Fibroblast of lung (primary cell): ENCODE results near the gene NANOS3. TPM values are rescaled to one million over a fixed set of nuclear protein-coding genes. Genes with fewer than 3 reads are reported as not detected.

Experiments
- DNase-seq, 2 donors: peaks; one replicate each; pipeline versions ENCODE4 v3.0.0 to v3.0.0-alpha.2; 2010; ENCODE audit warnings: low read depth in 2 of 2
- H2AFZ ChIP-seq: 2 replicates; pipeline ENCODE4 v1.5.1; 2012; ENCODE audit warnings: low read length, control low read depth, inconsistent platforms
- H3K27ac ChIP-seq: 2 replicates; pipeline ENCODE4 v1.5.1; 2011; ENCODE audit warnings: low read length, control low read depth; ENCODE audit not compliant: insufficient read depth
- H3K27me3 ChIP-seq: 2 replicates; pipeline ENCODE4 v1.5.1; 2011; ENCODE audit warnings: mild to moderate bottlenecking, low read length; ENCODE audit not compliant: control insufficient read depth, insufficient read depth
- H3K36me3 ChIP-seq: 2 replicates; pipeline ENCODE4 v1.5.1; 2011; ENCODE audit warnings: low read length; ENCODE audit not compliant: control insufficient read depth, insufficient read depth
- H3K4me1 ChIP-seq: 2 replicates; pipeline ENCODE4 v1.5.1; 2011; ENCODE audit warnings: low read length; ENCODE audit not compliant: control insufficient read depth, insufficient read depth; ENCODE audit errors: extremely low read depth
- H3K4me2 ChIP-seq: 2 replicates; pipeline ENCODE4 v1.5.1; 2011; ENCODE audit warnings: low read length, control low read depth; ENCODE audit not compliant: insufficient read depth; ENCODE audit errors: extremely low read depth
- H3K4me3 ChIP-seq, 4 experiments: fragments of 200-600 bp in 1 of 4; sonication (generic) in 1 of 4; replicated peaks in 1 of 4; 2 replicates each; pipeline ENCODE4 v1.5.1; 2011 to 2016; ENCODE audit warnings: low read length in 4 of 4, low read depth in 3 of 4, mild to moderate bottlenecking in 3 of 4, control low read depth in 2 of 4, inconsistent platforms in 1 of 4, mixed read lengths in 1 of 4; ENCODE audit not compliant: insufficient read depth in 1 of 4; ENCODE audit errors: control extremely low read depth in 1 of 4
- H3K79me2 ChIP-seq: 2 replicates; pipeline ENCODE4 v1.5.1; 2012; ENCODE audit warnings: mild to moderate bottlenecking, low read length, inconsistent platforms; ENCODE audit not compliant: control insufficient read depth, insufficient read depth
- H3K9ac ChIP-seq: 2 replicates; pipeline ENCODE4 v1.5.1; 2011; ENCODE audit warnings: mild to moderate bottlenecking, low read length, control low read depth; ENCODE audit not compliant: insufficient read depth
- H3K9me3 ChIP-seq: 2 replicates; pipeline ENCODE4 v1.5.1; 2012; ENCODE audit warnings: low read depth, low read length; ENCODE audit not compliant: control insufficient read depth, insufficient read depth
- H4K20me1 ChIP-seq: 2 replicates; pipeline ENCODE4 v1.5.1; 2011; ENCODE audit warnings: low read length; ENCODE audit not compliant: control insufficient read depth, insufficient read depth; ENCODE audit errors: extremely low read depth
- EZH2 ChIP-seq: IDR thresholded peaks from 2 replicates; pipeline ENCODE4 v1.5.1; 2012; ENCODE audit warnings: low read length, control low read depth, mild to moderate bottlenecking; ENCODE audit errors: missing control alignments
- polyA plus RNA-seq, 2 donors: library from polyadenylated mRNA; depleted of rRNA in 1 of 2; stranded (reverse) in 1 of 2; unstranded in 1 of 2; fragments of >200 nt; gene quantifications; 2 replicates each; pipeline ENCODE4 v1.2.1, GENCODE V29; 2011 to 2012; ENCODE audit warnings: missing spikeins in 1 of 2
- total RNA-seq: library from RNA; depleted of rRNA; stranded (reverse); fragments of >200 nt; gene quantifications from 2 replicates; pipeline ENCODE4 v1.2.1, GENCODE V29; 2014
- TF ChIP-seq, protein P1 (sequence below), 2 donors: IDR thresholded peaks in 1 of 2; conservative IDR thresholded peaks in 1 of 2; 1 replicate in 1 of 2; 2 replicates in 1 of 2; pipeline ENCODE4 v1.5.1; 2011 to 2012; ENCODE audit warnings: low read length in 2 of 2, control low read depth in 1 of 2, inconsistent platforms in 1 of 2, low read depth in 1 of 2, mild to moderate bottlenecking in 1 of 2

The NANOS3 gene
- total and polyA plus RNA-seq, 2 donors (not counting 1 experiment from before 2014, with no cell fraction given), result not detected

DNA sequence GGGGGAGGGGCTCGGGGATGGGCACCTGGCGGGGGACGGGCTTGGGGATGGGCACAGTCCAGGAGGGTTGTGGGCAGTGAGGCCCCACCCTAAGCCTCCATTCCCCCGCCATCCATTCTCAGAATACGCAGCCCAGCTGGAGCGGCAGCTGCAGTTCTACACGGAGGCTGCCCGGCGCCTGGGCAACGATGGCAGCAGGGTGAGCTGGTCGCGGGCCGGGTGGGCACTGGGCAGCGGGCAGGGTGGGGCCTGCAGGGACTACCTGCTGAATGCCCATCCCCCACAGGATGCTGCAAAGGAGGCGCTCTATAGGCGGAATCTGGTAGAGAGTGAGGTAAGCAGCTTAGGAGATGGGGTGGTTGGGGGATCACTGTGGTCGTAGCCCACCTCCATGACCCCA is 53.0 kb downstream of the NANOS3 start:
- Histone ChIP-seq H3K79me2 (no peaks in the 10 kb centered on the region), H3K27ac (no peak overlapping the region), H3K4me1 (no peaks in the 10 kb centered on the region), H3K9me3 (no peaks in the 10 kb centered on the region), H3K36me3 (peaks cover 8% of the 10 kb centered on the region), H3K4me3 (no peak overlapping the region), H3K4me2 (no peak overlapping the region), H3K27me3 (no peaks in the 10 kb centered on the region), H3K9ac (no peak overlapping the region), H2AFZ (no peak overlapping the region), H4K20me1 (no peaks in the 10 kb centered on the region)
- DNase-seq, result no peak
- TF ChIP-seq, protein P1, sequence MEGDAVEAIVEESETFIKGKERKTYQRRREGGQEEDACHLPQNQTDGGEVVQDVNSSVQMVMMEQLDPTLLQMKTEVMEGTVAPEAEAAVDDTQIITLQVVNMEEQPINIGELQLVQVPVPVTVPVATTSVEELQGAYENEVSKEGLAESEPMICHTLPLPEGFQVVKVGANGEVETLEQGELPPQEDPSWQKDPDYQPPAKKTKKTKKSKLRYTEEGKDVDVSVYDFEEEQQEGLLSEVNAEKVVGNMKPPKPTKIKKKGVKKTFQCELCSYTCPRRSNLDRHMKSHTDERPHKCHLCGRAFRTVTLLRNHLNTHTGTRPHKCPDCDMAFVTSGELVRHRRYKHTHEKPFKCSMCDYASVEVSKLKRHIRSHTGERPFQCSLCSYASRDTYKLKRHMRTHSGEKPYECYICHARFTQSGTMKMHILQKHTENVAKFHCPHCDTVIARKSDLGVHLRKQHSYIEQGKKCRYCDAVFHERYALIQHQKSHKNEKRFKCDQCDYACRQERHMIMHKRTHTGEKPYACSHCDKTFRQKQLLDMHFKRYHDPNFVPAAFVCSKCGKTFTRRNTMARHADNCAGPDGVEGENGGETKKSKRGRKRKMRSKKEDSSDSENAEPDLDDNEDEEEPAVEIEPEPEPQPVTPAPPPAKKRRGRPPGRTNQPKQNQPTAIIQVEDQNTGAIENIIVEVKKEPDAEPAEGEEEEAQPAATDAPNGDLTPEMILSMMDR (conservative IDR thresholded peaks at IDR 0.05 in 1 of 2, IDR thresholded peaks at IDR 0.05 in 1 of 2; ENCODE audit: low read depth in 1 of 2, low read length in 2 of 2), result no peak
- no peak for TF ChIP-seq EZH2

Other genes starting within 250 kb of the NANOS3 start
- gene MRI1, start 112.6 kb upstream of the NANOS3 start, total RNA-seq, result 17.7 and 20.3 TPM in 2 replicates
- 5.2 and 17.1 TPM in 2 replicates for gene MRI1, start 112.6 kb upstream of the NANOS3 start, polyA plus RNA-seq
- gene C19orf53, start 102.7 kb upstream of the NANOS3 start, total RNA-seq, result 50.1 and 58.8 TPM in 2 replicates
- gene C19orf53, start 102.7 kb upstream of the NANOS3 start, polyA plus RNA-seq, result 146 and 206 TPM in 2 replicates
- 5.6 and 6.7 TPM in 2 replicates for gene ZSWIM4, start 81.7 kb upstream of the NANOS3 start, total RNA-seq
- 1.6 and 2.0 TPM in 2 replicates for gene ZSWIM4, start 81.7 kb upstream of the NANOS3 start, polyA plus RNA-seq
- gene BRME1, start 29.0 kb downstream of the NANOS3 start, total RNA-seq, result 0.51 and 0.83 TPM in 2 replicates
- 0.23 and 0.29 TPM in 2 replicates for gene BRME1, start 29.0 kb downstream of the NANOS3 start, polyA plus RNA-seq
- 5.1 and 10.6 TPM in 2 replicates for gene CC2D1A, start 29.1 kb downstream of the NANOS3 start, total RNA-seq
- gene CC2D1A, start 29.1 kb downstream of the NANOS3 start, polyA plus RNA-seq, result 7.0 and 9.3 TPM in 2 replicates
- 1.0 and 2.1 TPM in 2 replicates for gene PODNL1, start 61.3 kb downstream of the NANOS3 start, total RNA-seq
- 3.5 and 6.9 TPM in 2 replicates for gene PODNL1, start 61.3 kb downstream of the NANOS3 start, polyA plus RNA-seq
- gene DCAF15, start 75.4 kb downstream of the NANOS3 start, total RNA-seq, result 5.1 and 6.3 TPM in 2 replicates
- 9.5 and 14.3 TPM in 2 replicates for gene DCAF15, start 75.4 kb downstream of the NANOS3 start, polyA plus RNA-seq
- 1.0 and 2.6 TPM in 2 replicates for gene RFX1, start 129.2 kb downstream of the NANOS3 start, total RNA-seq
- gene RFX1, start 129.2 kb downstream of the NANOS3 start, polyA plus RNA-seq, result 0.44 and 2.4 TPM in 2 replicates
- not detected in 2 replicates for gene RLN3, start 151.0 kb downstream of the NANOS3 start, total RNA-seq
- not detected in 2 replicates for gene RLN3, start 151.0 kb downstream of the NANOS3 start, polyA plus RNA-seq
- gene IL27RA, start 154.6 kb downstream of the NANOS3 start, total RNA-seq, result 2.1 and 2.6 TPM in 2 replicates
- 0.84 and 1.2 TPM in 2 replicates for gene IL27RA, start 154.6 kb downstream of the NANOS3 start, polyA plus RNA-seq
- 0.51 and 1.3 TPM in 2 replicates for gene PALM3, start 184.9 kb downstream of the NANOS3 start, total RNA-seq
- gene PALM3, start 184.9 kb downstream of the NANOS3 start, polyA plus RNA-seq, result 0.02 and 0.20 TPM in 2 replicates
- gene MISP3, start 195.7 kb downstream of the NANOS3 start, total RNA-seq, result 0.77 and 0.83 TPM in 2 replicates
- gene MISP3, start 195.7 kb downstream of the NANOS3 start, polyA plus RNA-seq, result 0.33 and 0.41 TPM in 2 replicates
- gene C19orf67, start 208.6 kb downstream of the NANOS3 start, total RNA-seq, result not detected in 2 replicates
- not detected in 2 replicates for gene C19orf67, start 208.6 kb downstream of the NANOS3 start, polyA plus RNA-seq
- gene SAMD1, start 213.6 kb downstream of the NANOS3 start, total RNA-seq, result 19.0 and 24.1 TPM in 2 replicates
- gene SAMD1, start 213.6 kb downstream of the NANOS3 start, polyA plus RNA-seq, result 7.3 and 14.5 TPM in 2 replicates
- gene PRKACA, start 240.6 kb downstream of the NANOS3 start, total RNA-seq, result 30.6 and 43.6 TPM in 2 replicates
- gene PRKACA, start 240.6 kb downstream of the NANOS3 start, polyA plus RNA-seq, result 67.4 and 104 TPM in 2 replicates